Endothelial cell of umbilical vein (primary cell): Measurements from ENCODE around the gene TAF5L. TPM values are rescaled to one million over a fixed set of nuclear protein-coding genes. Genes with fewer than 3 reads are reported as not detected.

Experiments
- BruUV-seq: library from RNA; stranded (reverse); fragments of 400-500 nt; replicated peaks from 2 replicates; lab custom pipeline; 2021; lab: Mats Ljungman, UMichigan
- CTCF ChIA-PET: fragments of 300-600, 350-600 bp; sonication (Branson Sonifier 250); formaldehyde crosslinking; loops from one replicate; lab custom pipeline; 2021; ENCODE audit warnings: antibody characterized with exemption, inconsistent platforms; lab: Charles Lee
- POLR2A ChIA-PET: fragments of 300-600, 350-600 bp; sonication (Branson Sonifier 250); formaldehyde crosslinking; loops from one replicate; lab custom pipeline; 2021; ENCODE audit warnings: antibody characterized with exemption, inconsistent platforms; lab: Charles Lee
- DNase-seq: peaks from one replicate; pipeline ENCODE4 v3.0.0-alpha.2; 2011; ENCODE audit warnings: low read depth, low spot score
- FAIRE-seq: peaks from 2 replicates; lab custom pipeline; 2011; peaks lifted over from hg19 to GRCh38; lab: Jason Lieb, UNC
- H2AFZ ChIP-seq: 2 replicates; pipeline ENCODE4 v1.6.0; 2012; ENCODE audit warnings: low read depth, low read length, control low read depth, inconsistent platforms
- H3K27ac ChIP-seq: 2 replicates; pipeline ENCODE4 v1.5.1; 2011; ENCODE audit warnings: low read depth, mild to moderate bottlenecking, control low read depth, low read length, moderate library complexity; ENCODE audit not compliant: insufficient read depth
- H3K27me3 ChIP-seq, 2 experiments: 2 replicates each; pipeline versions ENCODE4 v1.6.0 to v1.6.1; 2011; ENCODE audit warnings: low read length in 2 of 2, mixed read lengths in 1 of 2; ENCODE audit not compliant: control insufficient read depth in 2 of 2, insufficient read depth in 2 of 2
- H3K36me3 ChIP-seq, 2 experiments: 2 replicates in 1 of 2; 3 replicates in 1 of 2; pipeline ENCODE4 v1.5.1; 2011; ENCODE audit warnings: low read length in 2 of 2, mild to moderate bottlenecking in 1 of 2, moderate library complexity in 1 of 2; ENCODE audit not compliant: control insufficient read depth in 2 of 2, insufficient read depth in 2 of 2; ENCODE audit errors: extremely low read depth in 1 of 2
- H3K4me1 ChIP-seq: 3 replicates; pipeline ENCODE4 v1.5.1; 2011; ENCODE audit warnings: mild to moderate bottlenecking, low read length; ENCODE audit not compliant: control insufficient read depth, insufficient read depth; ENCODE audit errors: extremely low read depth
- H3K4me2 ChIP-seq: 2 replicates; pipeline ENCODE4 v1.6.1; 2011; ENCODE audit warnings: low read length, control low read depth, mixed read lengths; ENCODE audit not compliant: insufficient read depth
- H3K4me3 ChIP-seq, 3 experiments: fragments of 200-600 bp in 1 of 3; sonication (generic), shearing (Covaris generic) in 1 of 3; replicated peaks in 1 of 3; 2 replicates each; pipeline ENCODE4 v1.5.1; 2011 to 2016; ENCODE audit warnings: control low read depth in 3 of 3, low read length in 3 of 3, mild to moderate bottlenecking in 2 of 3, inconsistent platforms in 1 of 3, low read depth in 1 of 3, moderate library complexity in 1 of 3; ENCODE audit not compliant: insufficient read depth in 1 of 3
- H3K79me2 ChIP-seq: 2 replicates; pipeline ENCODE4 v1.6.0; 2012; ENCODE audit warnings: low read length, inconsistent platforms; ENCODE audit not compliant: control insufficient read depth, insufficient read depth
- H3K9ac ChIP-seq: replicated peaks from 2 replicates; pipeline ENCODE3; 2011; ENCODE audit warnings: low read length, control low read depth; ENCODE audit not compliant: insufficient read depth; ENCODE audit errors: extremely low read depth
- H3K9me1 ChIP-seq: replicated peaks from 3 replicates; pipeline ENCODE4 v1.6.0; 2011; ENCODE audit warnings: mild to moderate bottlenecking, low read length; ENCODE audit not compliant: control insufficient read depth, insufficient read depth; ENCODE audit errors: extremely low read depth
- H3K9me3 ChIP-seq: replicated peaks from 2 replicates; pipeline ENCODE4 v1.5.1; 2012; ENCODE audit warnings: low read length, inconsistent platforms; ENCODE audit not compliant: control insufficient read depth, insufficient read depth
- H4K20me1 ChIP-seq: replicated peaks from 2 replicates; pipeline ENCODE3; 2011; ENCODE audit warnings: mild to moderate bottlenecking, low read length; ENCODE audit not compliant: control insufficient read depth, insufficient read depth; ENCODE audit errors: extremely low read depth
- CTCF ChIP-seq, 2 donors: IDR thresholded peaks; 1 replicate in 1 of 2; 2 replicates in 1 of 2; pipeline ENCODE4 v1.5.1; 2011; ENCODE audit warnings: low read length in 2 of 2, mild to moderate bottlenecking in 2 of 2, moderate library complexity in 2 of 2, control low read depth in 1 of 2, inconsistent platforms in 1 of 2, low read depth in 1 of 2; ENCODE audit not compliant: insufficient read depth in 1 of 2; ENCODE audit errors: extremely low read depth in 1 of 2
- EZH2 ChIP-seq: IDR thresholded peaks from 2 replicates; pipeline ENCODE4 v1.6.1; 2012; ENCODE audit warnings: borderline replicate concordance, low read depth, mild to moderate bottlenecking, moderate library complexity, low read length, inconsistent platforms; ENCODE audit not compliant: severe bottlenecking
- FOS ChIP-seq: IDR thresholded peaks from 2 replicates; pipeline ENCODE4 v1.6.1; 2011; ENCODE audit warnings: mild to moderate bottlenecking, low read length, moderate library complexity, borderline replicate concordance; ENCODE audit not compliant: insufficient read depth
- GATA2 ChIP-seq: IDR thresholded peaks from 2 replicates; pipeline ENCODE4 v1.7.0; 2011; ENCODE audit warnings: low read depth, mild to moderate bottlenecking, moderate library complexity, mixed read lengths, low read length; ENCODE audit not compliant: insufficient read length, insufficient read depth
- JUN ChIP-seq: IDR thresholded peaks from 2 replicates; pipeline ENCODE4 v1.6.1; 2011; ENCODE audit warnings: borderline replicate concordance, low read depth; ENCODE audit not compliant: insufficient read length, insufficient read depth
- MYC ChIP-seq: IDR thresholded peaks from one replicate; pipeline ENCODE4 v1.6.1; 2011; ENCODE audit warnings: mild to moderate bottlenecking, low read depth, low read length
- POLR2A ChIP-seq: IDR thresholded peaks from 2 replicates; pipeline ENCODE4 v1.6.1; 2012; ENCODE audit warnings: low read depth, mild to moderate bottlenecking, control low read depth, low read length
- POLR2AphosphoS5 ChIP-seq: IDR thresholded peaks from 2 replicates; pipeline ENCODE4 v1.6.1; 2012; ENCODE audit warnings: low read depth, mild to moderate bottlenecking, control low read depth, low read length, moderate library complexity; ENCODE audit not compliant: insufficient read depth
- dilution Hi-C: fragments of 300-500 bp; cut with MboI; formaldehyde crosslinking; loops from one replicate; pipeline ENCODE4 v1.15.0; 2019; ENCODE audit warnings: low sequenced_read_pairs; ENCODE audit not compliant: extremely low pct_ligation_motif_present
- intact Hi-C: fragments of 100-400 bp; cut with micrococcal nuclease; formaldehyde crosslinking; loops from one replicate; pipeline ENCODE4 v1.10.0; 2022
- polyA plus RNA-seq, 4 experiments: library from polyadenylated mRNA; depleted of rRNA in 3 of 4; stranded (reverse) in 3 of 4; unstranded in 1 of 4; fragments of >200 nt; gene quantifications; 2 replicates each; pipeline versions ENCODE4 v1.2.1 to v1.2.3, GENCODE V29; 2011 to 2012; ENCODE audit warnings: missing spikeins in 1 of 4
- total RNA-seq: library from RNA; stranded (reverse); gene quantifications from 2 replicates; pipeline ENCODE4 v1.2.3, GENCODE V29; 2021
- TF ChIP-seq, protein P1 (sequence below): IDR thresholded peaks from 2 replicates; pipeline ENCODE4 v1.6.1; 2011; ENCODE audit not compliant: insufficient read depth, insufficient read length

TAF5L gene
- total and polyA plus RNA-seq, 2 donors (not counting 3 experiments of a cell fraction or from before 2014, with no cell fraction given) = 21.1 to 24.8 TPM

DNA sequence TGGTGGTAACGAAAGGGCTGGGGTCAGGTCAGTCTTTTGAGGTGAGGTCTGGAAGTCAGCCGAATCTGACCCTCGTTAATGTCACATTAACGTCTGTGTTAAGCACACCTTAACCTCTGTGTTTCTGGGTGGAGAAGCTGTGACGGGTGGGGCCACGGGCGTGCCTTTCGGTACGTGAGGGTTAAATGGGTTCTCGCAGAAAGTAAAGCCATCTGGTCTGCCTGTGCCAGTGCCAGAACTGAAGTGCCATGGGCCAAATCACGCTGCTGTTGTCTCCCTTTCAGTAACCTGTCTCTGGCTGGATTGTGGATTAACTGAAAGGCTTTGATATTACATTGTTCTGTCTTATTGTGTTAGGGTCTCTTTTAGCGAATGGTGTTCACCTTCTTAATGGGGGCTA is 14.5 kb upstream of the TAF5L start:
- Histone ChIP-seq H3K4me3 (no peak overlapping the region), H3K36me3 (peaks cover 9 to 21% of the 10 kb centered on the region in 2 experiments), H3K4me1 (no peaks in the 10 kb centered on the region), H2AFZ (no peak overlapping the region), H3K4me2 (no peak overlapping the region), H3K27me3 (no peaks in the 10 kb centered on the region), H4K20me1 (no peaks in the 10 kb centered on the region), H3K9ac (no peak overlapping the region), H3K9me3 (no peaks in the 10 kb centered on the region), H3K79me2 (peaks cover 29% of the 10 kb centered on the region), H3K27ac (no peak overlapping the region), H3K9me1 (no peaks in the 10 kb centered on the region)
- ChIA-PET POLR2A (no interaction called here), CTCF (interaction anchor here (0.7 kb wide), 1 partner anchor 9 kb away, joined by 4 read pairs; no protein-coding TSS in a partner anchor)
- dilution Hi-C loops = no loop called here
- TF ChIP-seq JUN (no peak), FOS (no peak), MYC (no peak), CTCF (IDR thresholded peaks at IDR 0.05; ENCODE audit: extremely low read depth in 1 of 2, insufficient read depth in 1 of 2, low read depth in 1 of 2, low read length in 2 of 2) (no peak), POLR2AphosphoS5 (no peak), POLR2A (no peak), EZH2 (no peak), GATA2 (no peak)
- TF ChIP-seq, protein P1, sequence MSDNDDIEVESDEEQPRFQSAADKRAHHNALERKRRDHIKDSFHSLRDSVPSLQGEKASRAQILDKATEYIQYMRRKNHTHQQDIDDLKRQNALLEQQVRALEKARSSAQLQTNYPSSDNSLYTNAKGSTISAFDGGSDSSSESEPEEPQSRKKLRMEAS = no peak
- no TSS peak for BruUV-seq
- FAIRE-seq = no peak
- no peak for DNase-seq
- intact Hi-C loops = no loop called here
